Glutamatergic neuron (in vitro differentiated cells): ENCODE results near the gene CNTNAP2. TPM values are rescaled to one million over a fixed set of nuclear protein-coding genes. Genes with fewer than 3 reads are reported as not detected.

Source experiments
- DNase-seq: peaks from one replicate; pipeline ENCODE4 v3.0.0; 2022
- H3K27ac Mint-ChIP-seq: one replicate; pipeline ENCODE4 v1.8.0; 2020; ENCODE audit warnings: mild to moderate bottlenecking, mixed read lengths, inconsistent platforms; ENCODE audit not compliant: unreplicated experiment
- H3K27me3 Mint-ChIP-seq: one replicate; pipeline ENCODE4 v1.8.0; 2020; ENCODE audit warnings: mild to moderate bottlenecking, moderate library complexity, mixed read lengths, inconsistent platforms; ENCODE audit not compliant: unreplicated experiment
- H3K36me3 Mint-ChIP-seq: one replicate; pipeline ENCODE4 v1.8.0; 2020; ENCODE audit warnings: mild to moderate bottlenecking, mixed read lengths, inconsistent platforms; ENCODE audit not compliant: unreplicated experiment
- H3K4me1 Mint-ChIP-seq: one replicate; pipeline ENCODE4 v1.8.0; 2020; ENCODE audit warnings: mild to moderate bottlenecking, low read depth, mixed read lengths, inconsistent platforms; ENCODE audit not compliant: unreplicated experiment
- H3K4me3 Mint-ChIP-seq: one replicate; pipeline ENCODE4 v1.8.0; 2020; ENCODE audit warnings: mild to moderate bottlenecking, mixed read lengths, inconsistent platforms; ENCODE audit not compliant: unreplicated experiment
- H3K9me3 Mint-ChIP-seq: one replicate; pipeline ENCODE4 v1.8.0; 2020; ENCODE audit warnings: mild to moderate bottlenecking, moderate library complexity, mixed read lengths, inconsistent platforms; ENCODE audit not compliant: unreplicated experiment
- CTCF ChIP-seq: fragments of 200-600 bp; sonication (generic); IDR thresholded peaks from one replicate; pipeline ENCODE4 v1.5.0; 2021; ENCODE audit not compliant: partially characterized antibody, unreplicated experiment
- total RNA-seq: library from RNA; stranded (reverse); fragmentation: NEBNext Ultra II Directional; extraction: Animal tissue kit (Norgen Biotek cat#: 25700); gene quantifications from one replicate; pipeline ENCODE4 v1.2.1, GENCODE V29; 2021; ENCODE audit not compliant: unreplicated experiment

The CNTNAP2 gene
- total RNA-seq, 1 donor from 2014 or later: 25.8 TPM

GRCh38 chr7:146731185-146731584, 614.6 kb downstream of the CNTNAP2 start:
- H3K4me3 Mint-ChIP-seq: no peak overlapping the region
- no peaks in the 10 kb centered on the region for H3K4me1 Mint-ChIP-seq
- H3K27me3 Mint-ChIP-seq: no peaks in the 10 kb centered on the region
- H3K36me3 Mint-ChIP-seq: no peaks in the 10 kb centered on the region
- TF ChIP-seq CTCF: no peak
- DNase-seq: no peak
- H3K9me3 Mint-ChIP-seq: no peaks in the 10 kb centered on the region
- H3K27ac Mint-ChIP-seq: no peak overlapping the region

GRCh38 chr7:146735992-146736391, 619.4 kb downstream of the CNTNAP2 start:
- Mint-ChIP-seq H3K27ac (no peak overlapping the region), H3K4me3 (no peak overlapping the region), H3K4me1 (no peaks in the 10 kb centered on the region), H3K9me3 (peaks cover 4% of the 10 kb centered on the region), H3K36me3 (peaks cover 7% of the 10 kb centered on the region), H3K27me3 (no peaks in the 10 kb centered on the region)
- TF ChIP-seq CTCF: no peak
- DNase-seq: no peak

GRCh38 chr7:146736446-146737190, 620.0 kb downstream of the CNTNAP2 start:
- H3K4me1 Mint-ChIP-seq: no peaks in the 10 kb centered on the region

GRCh38 chr7:146740039-146740438, 623.4 kb downstream of the CNTNAP2 start:
- no peak overlapping the region for H3K27ac Mint-ChIP-seq
- TF ChIP-seq CTCF: no peak
- peaks cover 9% of the 10 kb centered on the region for H3K36me3 Mint-ChIP-seq
- no peak for DNase-seq
- no peaks in the 10 kb centered on the region for H3K4me1 Mint-ChIP-seq
- no peak overlapping the region for H3K4me3 Mint-ChIP-seq
- no peaks in the 10 kb centered on the region for H3K27me3 Mint-ChIP-seq
- H3K9me3 Mint-ChIP-seq: peaks cover 7% of the 10 kb centered on the region

More at GRCh38 chr7:146736446-146737190, 620.0 kb downstream of the CNTNAP2 start:
- H3K4me3 Mint-ChIP-seq: no peak overlapping the region
- peaks cover 9% of the 10 kb centered on the region for H3K36me3 Mint-ChIP-seq
- DNase-seq: no peak
- H3K9me3 Mint-ChIP-seq: peaks cover 7% of the 10 kb centered on the region
- TF ChIP-seq CTCF: no peak
- no peak overlapping the region for H3K27ac Mint-ChIP-seq
- no peaks in the 10 kb centered on the region for H3K27me3 Mint-ChIP-seq

GRCh38 chr7:146741911-146742310, 625.3 kb downstream of the CNTNAP2 start:
- no peak for DNase-seq
- no peaks in the 10 kb centered on the region for H3K4me1 Mint-ChIP-seq
- peaks cover 9% of the 10 kb centered on the region for H3K36me3 Mint-ChIP-seq
- H3K27ac Mint-ChIP-seq: no peak overlapping the region
- no peaks in the 10 kb centered on the region for H3K27me3 Mint-ChIP-seq
- peaks cover 7% of the 10 kb centered on the region for H3K9me3 Mint-ChIP-seq
- no peak for TF ChIP-seq CTCF
- H3K4me3 Mint-ChIP-seq: no peak overlapping the region
